Endothelial cell of umbilical vein (primary cell): ENCODE data around the gene MT1F. TPM values are rescaled to one million over a fixed set of nuclear protein-coding genes. Genes with fewer than 3 reads are reported as not detected.

ENCODE experiments used
- BruUV-seq: library from RNA; stranded (reverse); fragments of 400-500 nt; replicated peaks from 2 replicates; lab custom pipeline; 2021; lab: Mats Ljungman, UMichigan
- CTCF ChIA-PET: fragments of 300-600, 350-600 bp; sonication (Branson Sonifier 250); formaldehyde crosslinking; loops from one replicate; lab custom pipeline; 2021; ENCODE audit warnings: antibody characterized with exemption, inconsistent platforms; lab: Charles Lee
- POLR2A ChIA-PET: fragments of 300-600, 350-600 bp; sonication (Branson Sonifier 250); formaldehyde crosslinking; loops from one replicate; lab custom pipeline; 2021; ENCODE audit warnings: antibody characterized with exemption, inconsistent platforms; lab: Charles Lee
- DNase-seq: peaks from one replicate; pipeline ENCODE4 v3.0.0-alpha.2; 2011; ENCODE audit warnings: low read depth, low spot score
- FAIRE-seq: peaks from 2 replicates; lab custom pipeline; 2011; peaks lifted over from hg19 to GRCh38; lab: Jason Lieb, UNC
- H2AFZ ChIP-seq: 2 replicates; pipeline ENCODE4 v1.6.0; 2012; ENCODE audit warnings: low read depth, low read length, control low read depth, inconsistent platforms
- H3K27ac ChIP-seq: 2 replicates; pipeline ENCODE4 v1.5.1; 2011; ENCODE audit warnings: low read depth, mild to moderate bottlenecking, control low read depth, low read length, moderate library complexity; ENCODE audit not compliant: insufficient read depth
- H3K27me3 ChIP-seq, 2 experiments: 2 replicates each; pipeline versions ENCODE4 v1.6.0 to v1.6.1; 2011; ENCODE audit warnings: low read length in 2 of 2, mixed read lengths in 1 of 2; ENCODE audit not compliant: control insufficient read depth in 2 of 2, insufficient read depth in 2 of 2
- H3K36me3 ChIP-seq, 2 experiments: 2 replicates in 1 of 2; 3 replicates in 1 of 2; pipeline ENCODE4 v1.5.1; 2011; ENCODE audit warnings: low read length in 2 of 2, mild to moderate bottlenecking in 1 of 2, moderate library complexity in 1 of 2; ENCODE audit not compliant: control insufficient read depth in 2 of 2, insufficient read depth in 2 of 2; ENCODE audit errors: extremely low read depth in 1 of 2
- H3K4me1 ChIP-seq: 3 replicates; pipeline ENCODE4 v1.5.1; 2011; ENCODE audit warnings: mild to moderate bottlenecking, low read length; ENCODE audit not compliant: control insufficient read depth, insufficient read depth; ENCODE audit errors: extremely low read depth
- H3K4me2 ChIP-seq: 2 replicates; pipeline ENCODE4 v1.6.1; 2011; ENCODE audit warnings: low read length, control low read depth, mixed read lengths; ENCODE audit not compliant: insufficient read depth
- H3K4me3 ChIP-seq, 3 experiments: fragments of 200-600 bp in 1 of 3; sonication (generic), shearing (Covaris generic) in 1 of 3; replicated peaks in 1 of 3; 2 replicates each; pipeline ENCODE4 v1.5.1; 2011 to 2016; ENCODE audit warnings: control low read depth in 3 of 3, low read length in 3 of 3, mild to moderate bottlenecking in 2 of 3, inconsistent platforms in 1 of 3, low read depth in 1 of 3, moderate library complexity in 1 of 3; ENCODE audit not compliant: insufficient read depth in 1 of 3
- H3K79me2 ChIP-seq: 2 replicates; pipeline ENCODE4 v1.6.0; 2012; ENCODE audit warnings: low read length, inconsistent platforms; ENCODE audit not compliant: control insufficient read depth, insufficient read depth
- H3K9ac ChIP-seq: replicated peaks from 2 replicates; pipeline ENCODE3; 2011; ENCODE audit warnings: low read length, control low read depth; ENCODE audit not compliant: insufficient read depth; ENCODE audit errors: extremely low read depth
- H3K9me1 ChIP-seq: replicated peaks from 3 replicates; pipeline ENCODE4 v1.6.0; 2011; ENCODE audit warnings: mild to moderate bottlenecking, low read length; ENCODE audit not compliant: control insufficient read depth, insufficient read depth; ENCODE audit errors: extremely low read depth
- H3K9me3 ChIP-seq: replicated peaks from 2 replicates; pipeline ENCODE4 v1.5.1; 2012; ENCODE audit warnings: low read length, inconsistent platforms; ENCODE audit not compliant: control insufficient read depth, insufficient read depth
- H4K20me1 ChIP-seq: replicated peaks from 2 replicates; pipeline ENCODE3; 2011; ENCODE audit warnings: mild to moderate bottlenecking, low read length; ENCODE audit not compliant: control insufficient read depth, insufficient read depth; ENCODE audit errors: extremely low read depth
- CTCF ChIP-seq, 2 donors: IDR thresholded peaks; 1 replicate in 1 of 2; 2 replicates in 1 of 2; pipeline ENCODE4 v1.5.1; 2011; ENCODE audit warnings: low read length in 2 of 2, mild to moderate bottlenecking in 2 of 2, moderate library complexity in 2 of 2, control low read depth in 1 of 2, inconsistent platforms in 1 of 2, low read depth in 1 of 2; ENCODE audit not compliant: insufficient read depth in 1 of 2; ENCODE audit errors: extremely low read depth in 1 of 2
- EZH2 ChIP-seq: IDR thresholded peaks from 2 replicates; pipeline ENCODE4 v1.6.1; 2012; ENCODE audit warnings: borderline replicate concordance, low read depth, mild to moderate bottlenecking, moderate library complexity, low read length, inconsistent platforms; ENCODE audit not compliant: severe bottlenecking
- FOS ChIP-seq: IDR thresholded peaks from 2 replicates; pipeline ENCODE4 v1.6.1; 2011; ENCODE audit warnings: mild to moderate bottlenecking, low read length, moderate library complexity, borderline replicate concordance; ENCODE audit not compliant: insufficient read depth
- GATA2 ChIP-seq: IDR thresholded peaks from 2 replicates; pipeline ENCODE4 v1.7.0; 2011; ENCODE audit warnings: low read depth, mild to moderate bottlenecking, moderate library complexity, mixed read lengths, low read length; ENCODE audit not compliant: insufficient read length, insufficient read depth
- JUN ChIP-seq: IDR thresholded peaks from 2 replicates; pipeline ENCODE4 v1.6.1; 2011; ENCODE audit warnings: borderline replicate concordance, low read depth; ENCODE audit not compliant: insufficient read length, insufficient read depth
- POLR2A ChIP-seq: IDR thresholded peaks from 2 replicates; pipeline ENCODE4 v1.6.1; 2012; ENCODE audit warnings: low read depth, mild to moderate bottlenecking, control low read depth, low read length
- POLR2AphosphoS5 ChIP-seq: IDR thresholded peaks from 2 replicates; pipeline ENCODE4 v1.6.1; 2012; ENCODE audit warnings: low read depth, mild to moderate bottlenecking, control low read depth, low read length, moderate library complexity; ENCODE audit not compliant: insufficient read depth
- dilution Hi-C: fragments of 300-500 bp; cut with MboI; formaldehyde crosslinking; loops from one replicate; pipeline ENCODE4 v1.15.0; 2019; ENCODE audit warnings: low sequenced_read_pairs; ENCODE audit not compliant: extremely low pct_ligation_motif_present
- intact Hi-C: fragments of 100-400 bp; cut with micrococcal nuclease; formaldehyde crosslinking; loops from one replicate; pipeline ENCODE4 v1.10.0; 2022
- polyA plus RNA-seq, 4 experiments: library from polyadenylated mRNA; depleted of rRNA in 3 of 4; stranded (reverse) in 3 of 4; unstranded in 1 of 4; fragments of >200 nt; gene quantifications; 2 replicates each; pipeline versions ENCODE4 v1.2.1 to v1.2.3, GENCODE V29; 2011 to 2012; ENCODE audit warnings: missing spikeins in 1 of 4
- total RNA-seq: library from RNA; stranded (reverse); gene quantifications from 2 replicates; pipeline ENCODE4 v1.2.3, GENCODE V29; 2021
- TF ChIP-seq, protein P1 (sequence below): IDR thresholded peaks from 2 replicates; pipeline ENCODE4 v1.6.1; 2011; ENCODE audit not compliant: insufficient read depth, insufficient read length

The MT1F gene
- total and polyA plus RNA-seq, 2 donors (not counting 3 experiments of a cell fraction or from before 2014, with no cell fraction given): 2.2 to 2.6 TPM

DNA sequence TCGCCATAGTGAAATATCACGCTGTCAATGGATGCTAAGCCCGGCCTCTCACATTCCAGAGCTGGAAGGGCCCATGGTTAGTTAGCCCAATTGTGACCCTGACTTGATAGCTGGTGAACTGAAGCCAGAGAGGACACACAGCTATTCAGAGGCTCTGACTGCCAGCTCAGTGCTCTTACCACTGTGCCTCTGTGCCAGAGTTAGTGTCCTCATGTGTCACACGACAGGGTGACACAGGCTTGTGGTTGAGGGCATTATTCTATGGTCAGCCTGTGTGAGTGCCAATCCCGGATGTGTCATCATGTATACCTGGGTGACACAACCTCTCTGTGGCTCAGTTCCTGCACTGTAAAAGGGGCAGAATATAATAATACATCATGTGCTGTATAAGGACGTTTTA is 22.1 kb downstream of the MT1F start:
- Histone ChIP-seq H2AFZ (no peak overlapping the region), H4K20me1 (no peaks in the 10 kb centered on the region), H3K79me2 (no peaks in the 10 kb centered on the region), H3K9ac (no peak overlapping the region), H3K9me1 (no peaks in the 10 kb centered on the region), H3K4me3 (no peak overlapping the region), H3K9me3 (no peaks in the 10 kb centered on the region), H3K27me3 (peaks cover 13 to 14% of the 10 kb centered on the region in 2 experiments), H3K27ac (no peak overlapping the region), H3K4me1 (peaks cover 13% of the 10 kb centered on the region), H3K4me2 (no peak overlapping the region), H3K36me3 (no peaks in the 10 kb centered on the region)
- intact Hi-C loops: no loop called here
- CTCF ChIA-PET: interaction anchor here (1.1 kb wide), 1 partner anchor 103 kb away, joined by 3 read pairs; no protein-coding TSS in a partner anchor
- no TSS peak for BruUV-seq
- DNase-seq: no peak
- dilution Hi-C loops: no loop called here
- no peak for FAIRE-seq
- POLR2A ChIA-PET: no interaction called here
- TF ChIP-seq CTCF (IDR thresholded peaks at IDR 0.05; ENCODE audit: extremely low read depth in 1 of 2, insufficient read depth in 1 of 2, low read depth in 1 of 2, low read length in 2 of 2): no peak
- no peak for TF ChIP-seq GATA2
- no peak for TF ChIP-seq JUN
- no peak for TF ChIP-seq EZH2
- TF ChIP-seq, protein P1, sequence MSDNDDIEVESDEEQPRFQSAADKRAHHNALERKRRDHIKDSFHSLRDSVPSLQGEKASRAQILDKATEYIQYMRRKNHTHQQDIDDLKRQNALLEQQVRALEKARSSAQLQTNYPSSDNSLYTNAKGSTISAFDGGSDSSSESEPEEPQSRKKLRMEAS: no peak
- no peak for TF ChIP-seq FOS
- no peak for TF ChIP-seq POLR2AphosphoS5
- TF ChIP-seq POLR2A: no peak
